ENCODE measurements around the gene WDR81.
A peak's percentile ranks its signal among the peaks of the same experiment; 100 is the strongest.
"Not testable (repeated sequence)": the region's sequence is repeated elsewhere in the genome, so short reads cannot be mapped to it uniquely, and the experiment has no call there.

Gene WDR81

DNA sequence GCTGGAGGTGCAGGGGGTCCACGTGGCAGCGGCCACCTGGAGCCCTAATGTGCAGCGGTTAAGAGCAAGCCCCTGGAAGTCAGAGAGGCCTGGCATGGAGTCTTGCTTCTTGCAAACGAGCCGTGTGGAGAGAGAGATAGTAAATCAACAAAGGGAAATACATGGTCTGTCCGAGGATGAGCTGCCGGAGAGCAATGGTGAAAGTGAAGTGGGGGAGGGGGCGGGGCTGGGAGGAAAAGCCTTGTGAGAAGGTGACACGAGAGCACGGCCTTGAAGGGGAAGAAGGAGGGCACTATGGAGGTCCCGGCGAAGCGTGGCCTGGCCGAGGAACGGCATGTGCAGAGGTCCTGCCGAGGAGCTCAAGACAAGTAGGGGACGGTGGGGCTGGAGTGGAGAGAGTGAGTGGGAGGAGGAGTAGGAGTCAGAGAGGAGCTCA lies 31.3 kb downstream of the WDR81 start:
- no peak for DNase-seq

DNA sequence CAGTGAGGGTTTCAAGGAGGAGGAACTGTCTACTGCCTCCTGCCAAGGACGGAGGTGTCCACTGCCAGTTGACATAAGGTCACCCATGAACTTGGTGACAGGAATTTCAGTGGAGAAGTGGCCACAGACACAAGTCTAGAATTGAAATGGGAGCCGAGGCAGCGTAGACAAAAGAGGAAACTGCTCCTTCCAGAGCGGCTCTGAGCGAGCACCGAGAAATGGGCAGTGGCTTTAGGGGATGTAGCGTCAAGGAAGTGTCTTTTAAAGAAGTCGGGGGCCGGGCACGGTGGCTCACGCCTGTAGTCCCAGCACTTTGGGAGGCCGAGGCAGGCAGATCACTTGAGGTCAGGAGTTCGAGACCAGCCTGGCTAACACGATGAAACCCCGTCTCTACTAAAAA lies 34.3 kb downstream of the WDR81 start:
- DNase-seq, result no peak

DNA sequence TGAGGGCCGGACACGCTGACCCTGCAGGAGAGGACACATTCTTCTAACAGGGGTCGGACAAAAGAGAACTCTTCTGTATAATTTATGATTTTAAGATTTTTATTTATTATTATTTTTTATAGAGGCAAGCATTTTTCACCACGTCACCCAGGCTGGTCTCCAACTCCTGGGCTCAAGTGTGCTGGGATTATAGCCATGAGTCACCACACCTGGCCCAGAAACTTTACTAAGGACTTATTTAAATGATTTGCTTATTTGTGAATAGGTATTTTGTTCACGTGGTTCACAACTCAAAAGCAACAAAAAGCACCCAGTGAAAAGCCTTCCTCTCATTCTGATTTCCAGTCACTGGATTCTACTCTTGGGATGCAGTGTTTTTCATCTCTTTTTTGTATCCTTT lies 35.0 kb downstream of the WDR81 start:
- no peak for DNase-seq

DNA sequence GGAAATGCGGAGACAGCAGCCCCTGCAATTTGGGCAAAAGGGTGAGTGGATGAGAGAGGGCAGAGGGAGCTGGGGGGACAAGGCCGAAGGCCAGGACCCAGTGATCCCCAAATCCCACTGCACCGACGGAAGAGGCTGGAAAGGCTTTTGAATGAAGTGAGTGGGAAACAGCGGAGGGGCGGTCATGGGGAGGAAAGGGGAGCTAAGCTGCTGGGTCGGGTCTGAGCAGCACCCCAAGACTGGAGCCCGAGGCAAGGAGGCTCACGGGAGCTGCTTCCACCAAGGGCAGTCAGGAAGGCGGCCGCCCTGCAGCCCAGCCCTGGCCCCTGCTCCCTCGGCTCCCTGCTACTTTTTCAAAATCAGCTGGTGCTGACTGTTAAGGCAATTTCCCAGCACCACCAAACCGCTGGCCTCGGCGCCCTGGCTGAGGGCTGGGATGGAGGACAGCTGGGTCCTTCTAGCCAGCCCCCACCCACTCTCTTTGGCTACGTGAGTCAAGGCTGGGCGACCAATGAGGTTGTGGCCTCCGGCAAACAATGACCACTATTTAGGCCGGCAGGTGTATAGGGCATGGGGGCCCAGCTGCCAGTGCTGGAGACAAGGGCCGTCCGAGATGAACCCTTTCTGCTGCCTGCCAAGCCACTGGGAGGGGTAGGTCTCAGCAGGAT lies 37.9 kb downstream of the WDR81 start:
- DNase-seq, result no peak

DNA sequence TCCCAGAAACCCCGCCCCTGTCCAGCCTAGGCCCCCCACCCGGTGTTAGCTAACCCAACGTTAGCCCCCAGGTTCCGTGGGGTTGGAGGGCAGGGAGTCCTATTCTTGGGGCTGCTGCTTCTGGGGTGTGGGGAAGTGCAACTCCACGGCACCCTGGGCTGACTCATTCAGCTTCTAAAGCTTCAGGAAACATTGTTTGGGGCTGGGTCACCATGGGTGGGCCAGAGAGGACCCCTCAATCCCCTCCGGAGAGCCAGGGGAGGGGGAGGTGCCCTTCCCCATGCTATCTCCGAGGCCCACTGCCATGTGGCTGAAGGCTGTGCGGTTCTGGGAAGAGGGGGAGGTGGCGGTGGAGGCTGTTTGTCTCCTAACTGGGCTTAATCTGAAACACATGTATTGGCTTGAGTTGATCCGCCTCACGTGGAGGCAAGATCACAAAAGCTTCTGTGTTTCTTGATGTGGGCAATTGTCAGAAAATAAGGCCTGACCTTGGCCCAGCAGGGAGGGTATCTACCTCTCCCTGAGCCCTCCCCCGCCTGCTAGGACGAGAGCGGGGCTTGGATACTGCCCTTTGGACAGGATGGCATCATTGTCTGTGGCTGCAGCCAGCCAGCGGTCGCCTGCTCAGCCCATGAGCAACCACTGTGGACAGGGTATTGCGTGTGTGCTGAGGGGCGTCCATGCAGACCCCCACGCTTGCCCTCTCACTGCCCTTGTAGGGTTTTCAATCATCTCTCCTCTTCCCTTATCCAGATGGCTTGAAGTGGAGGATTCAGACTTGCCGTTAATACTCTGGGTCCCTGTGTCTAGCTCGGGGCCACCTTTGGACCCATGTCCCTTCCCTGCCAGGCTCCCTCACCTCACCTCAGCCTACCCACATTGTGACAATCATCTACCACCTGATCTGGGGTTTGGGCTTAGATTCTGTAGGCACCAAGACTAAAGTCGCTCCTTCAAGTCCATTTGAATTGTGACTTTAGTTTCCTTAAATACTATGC lies 38.7 kb downstream of the WDR81 start:
- no peak for DNase-seq

DNA sequence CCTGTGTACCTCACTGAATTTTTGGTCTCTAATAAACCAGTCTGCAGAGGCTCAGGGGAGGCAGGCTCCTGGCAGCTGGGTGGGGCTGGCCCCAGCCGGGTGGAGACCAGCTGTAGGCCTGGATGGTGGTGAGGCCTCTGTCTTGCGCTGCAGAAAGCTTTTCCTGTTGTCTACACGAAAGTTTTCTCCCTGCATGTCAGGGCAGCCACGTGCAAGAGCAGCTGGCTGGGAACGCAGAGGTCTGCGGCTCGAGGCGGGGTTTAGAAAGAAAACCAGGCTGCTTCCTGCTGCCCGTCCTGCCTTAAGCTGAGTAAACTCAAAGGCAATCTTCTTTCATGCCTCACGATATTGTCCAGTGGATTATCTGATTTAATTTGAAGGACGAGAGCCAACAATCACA lies 39.8 kb downstream of the WDR81 start:
- DNase-seq, result peak; percentile 47

DNA sequence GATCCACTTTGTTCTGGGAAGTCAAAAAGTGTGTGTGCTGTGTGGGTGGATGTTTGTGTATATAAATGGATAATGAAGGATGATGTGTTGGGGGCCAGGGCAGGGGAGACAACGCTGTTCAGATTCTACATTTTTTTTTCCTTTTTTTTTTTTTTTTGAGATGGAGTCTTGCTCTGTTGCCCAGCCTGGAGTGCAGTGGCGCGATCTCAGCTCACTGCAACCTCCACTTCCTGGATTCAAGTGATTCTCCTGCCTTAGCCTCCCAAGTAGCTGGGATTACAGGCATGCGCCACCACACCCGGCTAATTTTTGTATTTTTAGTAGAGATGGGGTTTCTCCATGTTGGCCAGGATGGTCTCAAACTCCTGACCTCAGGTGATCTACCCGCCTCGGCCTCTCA lies 40.2 kb downstream of the WDR81 start:
- DNase-seq, result not testable (repeated sequence)

DNA sequence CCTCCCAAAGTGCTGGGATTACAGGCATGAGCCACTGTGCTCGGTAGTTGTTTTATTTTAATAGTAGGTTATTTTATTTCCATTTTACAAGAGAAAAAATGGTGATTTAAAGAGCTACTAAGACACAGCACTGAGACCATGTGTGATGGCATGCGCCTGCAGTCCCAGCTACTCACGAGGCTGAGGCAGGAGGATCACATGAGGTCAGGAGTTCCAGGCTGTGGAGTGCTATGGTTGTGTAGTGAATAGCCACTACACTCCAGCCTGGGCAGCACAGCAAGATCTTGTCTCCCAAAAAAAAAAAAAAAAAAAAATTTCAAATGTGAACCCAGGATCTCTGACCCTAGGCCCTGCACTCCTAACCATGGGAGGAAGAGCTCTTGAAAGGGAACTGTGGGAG lies 41.1 kb downstream of the WDR81 start:
- DNase-seq, result no peak

DNA sequence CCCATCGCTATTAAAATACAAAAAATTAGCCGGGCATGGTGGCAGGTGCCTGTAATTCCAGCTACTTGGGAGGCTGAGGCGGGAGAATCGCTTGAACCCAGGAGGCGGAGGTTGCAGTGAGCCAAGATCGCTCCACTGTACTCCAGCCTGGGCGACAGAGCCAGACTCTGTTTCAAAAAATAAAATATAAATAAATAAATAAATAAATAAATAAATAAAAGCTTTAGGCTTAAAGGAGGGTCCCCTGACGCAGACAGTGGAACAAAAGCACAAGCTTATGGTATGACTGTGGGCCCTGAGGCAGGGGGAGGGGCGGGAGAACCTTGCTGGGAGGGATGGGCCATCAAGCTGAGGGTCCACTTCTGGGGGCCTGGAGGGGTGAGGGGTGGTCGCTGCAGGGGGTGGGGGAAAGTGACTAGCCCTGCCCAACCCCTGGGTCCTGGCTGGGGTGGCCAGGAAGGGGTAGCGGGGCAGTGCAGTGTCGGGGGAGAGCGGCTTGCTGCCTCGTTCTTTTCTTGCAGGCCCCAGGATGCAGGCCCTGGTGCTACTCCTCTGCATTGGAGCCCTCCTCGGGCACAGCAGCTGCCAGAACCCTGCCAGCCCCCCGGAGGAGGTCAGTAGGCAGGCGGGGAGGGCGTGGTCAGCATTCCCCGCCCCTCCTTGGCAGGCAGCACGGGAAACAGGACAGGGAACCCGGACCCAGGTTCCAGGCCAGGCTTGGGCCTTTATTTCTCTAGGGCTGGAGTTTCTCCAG lies 42.1 kb downstream of the WDR81 start:
- no peak for DNase-seq

DNA sequence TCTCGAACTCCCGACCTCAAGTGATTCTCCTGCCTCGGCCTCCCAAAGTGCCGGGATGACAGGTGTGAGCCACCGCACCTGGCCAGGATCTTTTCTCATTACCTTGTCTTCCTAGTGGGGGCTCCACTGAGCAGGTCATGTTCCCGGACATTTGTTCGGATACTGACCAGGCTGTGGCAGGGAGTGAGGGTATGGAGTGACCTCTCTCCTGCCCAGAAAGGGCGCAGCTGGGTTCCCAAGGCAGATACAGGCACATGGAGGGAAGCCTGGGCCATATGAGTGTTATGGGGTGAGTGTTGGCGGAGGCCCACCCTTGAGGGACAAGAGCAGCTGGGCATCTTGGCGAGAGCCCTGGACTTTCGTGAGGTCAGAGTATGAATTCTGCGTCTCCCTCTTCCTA lies 42.9 kb downstream of the WDR81 start:
- DNase-seq, result no peak

DNA sequence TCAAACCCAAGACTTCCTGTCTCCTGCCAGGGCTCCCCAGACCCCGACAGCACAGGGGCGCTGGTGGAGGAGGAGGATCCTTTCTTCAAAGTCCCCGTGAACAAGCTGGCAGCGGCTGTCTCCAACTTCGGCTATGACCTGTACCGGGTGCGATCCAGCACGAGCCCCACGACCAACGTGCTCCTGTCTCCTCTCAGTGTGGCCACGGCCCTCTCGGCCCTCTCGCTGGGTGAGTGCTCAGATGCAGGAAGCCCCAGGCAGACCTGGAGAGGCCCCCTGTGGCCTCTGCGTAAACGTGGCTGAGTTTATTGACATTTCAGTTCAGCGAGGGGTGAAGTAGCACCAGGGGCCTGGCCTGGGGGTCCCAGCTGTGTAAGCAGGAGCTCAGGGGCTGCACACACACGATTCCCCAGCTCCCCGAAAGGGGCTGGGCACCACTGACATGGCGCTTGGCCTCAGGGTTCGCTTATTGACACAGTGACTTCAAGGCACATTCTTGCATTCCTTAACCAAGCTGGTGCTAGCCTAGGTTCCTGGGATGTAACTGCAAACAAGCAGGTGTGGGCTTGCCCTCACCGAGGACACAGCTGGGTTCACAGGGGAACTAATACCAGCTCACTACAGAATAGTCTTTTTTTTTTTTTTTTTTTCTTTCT lies 45.4 kb downstream of the WDR81 start:
- no peak for DNase-seq

DNA sequence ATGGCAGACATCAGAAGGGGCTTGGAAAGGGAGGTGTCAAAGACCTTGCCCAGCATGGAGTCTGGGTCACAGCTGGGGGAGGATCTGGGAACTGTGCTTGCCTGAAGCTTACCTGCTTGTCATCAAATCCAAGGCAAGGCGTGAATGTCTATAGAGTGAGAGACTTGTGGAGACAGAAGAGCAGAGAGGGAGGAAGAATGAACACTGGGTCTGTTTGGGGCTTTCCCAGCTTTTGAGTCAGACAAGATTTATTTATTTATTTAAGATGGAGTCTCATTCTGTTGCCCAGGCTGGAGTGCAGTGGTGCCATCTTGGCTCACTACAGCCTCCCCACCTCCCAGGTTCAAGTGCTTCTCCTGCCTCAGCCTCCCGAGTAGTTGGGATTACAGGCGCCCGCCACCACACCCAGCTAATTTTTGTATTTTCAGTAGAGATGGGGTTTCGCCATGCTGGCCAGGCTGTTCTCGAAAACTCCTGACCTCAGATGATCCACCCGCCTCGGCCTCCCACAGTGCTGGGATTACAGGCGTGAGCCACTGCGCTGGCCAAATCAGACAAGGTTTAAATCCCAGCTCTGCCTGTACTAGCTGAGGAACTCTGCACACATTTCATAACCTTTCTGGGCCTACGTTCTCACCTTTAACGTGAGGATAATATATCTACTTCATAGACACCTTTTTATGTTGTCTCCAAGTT lies 48.6 kb downstream of the WDR81 start:
- DNase-seq, result not testable (repeated sequence)

DNA sequence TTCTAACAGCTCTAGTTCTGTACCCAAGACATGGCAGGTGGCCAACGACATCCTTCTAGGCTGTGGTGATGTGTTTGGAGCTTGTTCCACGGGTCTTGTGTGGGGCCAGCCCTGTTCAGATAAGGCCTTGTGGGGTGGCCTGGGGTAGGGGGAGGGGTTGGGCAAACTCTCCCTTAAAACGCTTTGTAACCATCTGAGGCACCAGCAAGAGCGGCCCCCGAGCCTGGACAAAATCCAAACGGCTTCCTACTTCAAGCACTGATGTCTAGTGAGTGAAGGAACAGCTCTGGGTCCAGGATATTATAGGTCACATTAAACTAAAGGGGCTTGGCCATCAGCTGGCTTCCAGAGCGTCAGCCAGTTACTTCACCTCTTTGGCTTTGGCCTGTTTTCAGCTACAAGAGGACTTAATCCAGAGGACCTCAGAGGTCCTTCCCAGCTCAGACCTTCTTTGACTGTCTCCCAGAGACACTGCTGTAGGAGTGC lies 49.2 kb downstream of the WDR81 start:
- DNase-seq, result no peak

DNA sequence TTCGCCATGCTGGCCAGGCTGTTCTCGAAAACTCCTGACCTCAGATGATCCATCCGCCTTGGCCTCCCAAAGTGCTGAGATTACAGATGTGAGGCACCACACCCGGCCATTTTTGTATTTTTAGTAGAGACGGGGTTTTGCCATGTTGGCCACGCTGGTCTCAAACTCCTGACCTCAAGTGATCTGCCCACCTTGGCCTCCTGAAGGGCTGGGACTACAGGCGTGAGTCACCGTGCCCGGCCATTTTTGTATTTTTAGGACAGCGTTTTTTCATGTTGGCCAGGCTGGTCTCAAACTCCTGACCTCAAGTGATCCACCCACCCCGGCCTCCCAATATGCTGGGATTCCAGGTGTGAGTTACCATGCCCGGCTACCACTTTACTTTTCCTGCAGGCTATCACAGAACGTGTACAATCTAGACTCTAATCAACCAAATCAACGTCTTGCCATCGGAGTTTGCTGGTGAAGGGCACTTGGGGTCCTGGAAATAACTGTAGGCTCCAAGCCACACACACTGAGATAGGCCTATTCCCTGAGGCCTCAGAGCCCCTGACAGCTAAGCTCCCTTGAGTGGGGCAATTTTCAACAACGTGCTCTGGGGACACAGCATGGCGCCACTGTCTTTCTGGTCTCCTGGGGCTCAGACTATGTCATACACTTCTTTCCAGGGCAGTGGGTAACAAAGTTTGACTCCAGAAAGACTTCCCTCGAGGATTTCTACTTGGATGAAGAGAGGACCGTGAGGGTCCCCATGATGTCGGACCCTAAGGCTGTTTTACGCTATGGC lies 50.1 kb downstream of the WDR81 start:
- no peak for DNase-seq

DNA sequence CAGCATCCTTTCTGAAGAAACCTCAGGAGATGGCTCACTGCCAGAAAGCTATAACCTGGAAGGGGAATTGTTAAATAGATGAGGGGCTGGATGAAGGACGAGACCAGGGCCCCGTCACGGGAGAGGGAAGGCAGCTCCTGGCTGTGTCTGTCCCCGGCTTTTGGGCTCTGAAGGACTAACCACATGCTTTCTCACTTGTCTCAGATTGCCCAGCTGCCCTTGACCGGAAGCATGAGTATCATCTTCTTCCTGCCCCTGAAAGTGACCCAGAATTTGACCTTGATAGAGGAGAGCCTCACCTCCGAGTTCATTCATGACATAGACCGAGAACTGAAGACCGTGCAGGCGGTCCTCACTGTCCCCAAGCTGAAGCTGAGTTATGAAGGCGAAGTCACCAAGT lies 51.8 kb downstream of the WDR81 start:
- DNase-seq, result no peak

DNA sequence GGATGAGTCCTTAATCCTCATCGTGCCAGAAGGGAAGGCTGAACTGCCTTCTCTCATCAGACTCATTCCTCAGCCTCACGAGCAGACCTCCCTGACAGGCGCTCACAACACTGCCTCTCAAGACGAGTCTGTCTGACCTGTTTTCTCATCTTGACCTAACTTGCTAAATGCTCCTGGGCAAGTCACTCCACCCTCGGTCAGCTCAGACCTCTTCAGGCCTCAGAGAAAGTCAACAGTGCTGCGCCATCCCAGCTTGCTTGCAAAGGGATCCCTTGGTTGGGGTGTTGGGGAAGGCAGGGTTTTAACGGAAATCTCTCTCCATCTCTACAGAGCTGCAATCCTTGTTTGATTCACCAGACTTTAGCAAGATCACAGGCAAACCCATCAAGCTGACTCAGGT lies 52.4 kb downstream of the WDR81 start:
- no peak for DNase-seq

DNA sequence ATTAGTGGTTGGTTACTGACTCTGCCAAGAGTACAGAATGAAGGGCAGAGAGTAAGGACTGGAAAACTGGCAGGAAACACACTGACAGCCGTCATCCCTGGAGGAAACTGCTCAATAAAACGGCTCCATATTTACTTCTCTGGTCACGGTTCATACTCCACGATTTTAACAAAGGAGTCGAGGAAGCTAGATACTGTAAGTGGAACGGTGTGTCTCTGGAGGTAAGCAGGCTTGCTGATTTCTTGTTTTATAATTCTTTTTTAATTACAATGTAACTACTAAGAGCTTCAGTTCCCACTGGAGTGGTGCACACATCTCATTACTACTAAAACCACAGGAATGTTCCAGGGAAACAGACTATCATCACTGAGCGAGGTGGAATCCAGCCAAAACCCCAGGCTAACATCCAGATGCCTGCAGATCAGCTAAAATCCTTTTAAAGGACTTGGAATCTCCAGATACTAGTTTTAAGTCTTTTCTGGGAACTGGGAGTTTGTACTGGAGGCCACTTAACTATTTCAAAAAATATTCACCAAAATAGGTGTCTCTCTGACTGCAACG lies 55.1 kb downstream of the WDR81 start:
- DNase-seq, result no peak

DNA sequence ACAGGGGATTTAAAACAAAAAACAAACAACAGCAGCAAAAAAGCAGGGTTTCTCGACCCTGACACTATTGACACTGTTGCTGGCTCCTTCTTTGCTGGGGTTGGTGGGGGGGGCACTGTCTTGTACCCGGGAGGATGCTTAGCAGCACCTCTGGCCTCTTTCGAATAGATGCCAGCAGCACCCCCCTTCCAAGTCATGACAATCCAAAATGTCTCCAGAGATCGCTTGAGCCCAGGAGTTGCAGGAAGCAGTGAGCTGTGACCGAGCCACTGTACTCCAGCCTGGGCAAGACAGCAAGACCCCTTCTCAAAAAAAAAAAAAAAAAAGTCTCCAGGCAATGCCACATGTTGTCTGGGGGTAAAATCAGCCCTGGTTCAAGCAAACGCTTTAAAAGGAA lies 57.7 kb downstream of the WDR81 start:
- DNase-seq, result no peak

DNA sequence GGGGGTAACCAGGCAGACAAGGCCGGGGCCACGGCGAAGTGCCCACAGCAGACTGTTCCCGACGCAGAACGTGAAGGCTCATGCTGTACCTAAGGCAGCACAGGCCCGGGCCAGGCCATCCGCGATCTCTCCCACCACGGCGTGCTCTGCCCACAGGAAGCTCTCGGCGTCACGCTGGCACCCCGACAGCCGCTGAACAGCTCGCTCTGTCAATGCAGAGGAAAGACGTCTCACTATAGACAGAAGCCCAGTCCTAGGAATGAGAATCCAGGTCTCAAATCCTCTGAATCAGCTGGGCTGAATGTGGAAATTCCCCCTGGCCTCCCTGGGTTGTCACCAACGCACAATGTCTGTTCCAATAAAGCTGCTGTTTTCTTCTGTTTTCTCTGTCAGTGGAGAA lies 58.8 kb downstream of the WDR81 start:
- no peak for DNase-seq

DNA sequence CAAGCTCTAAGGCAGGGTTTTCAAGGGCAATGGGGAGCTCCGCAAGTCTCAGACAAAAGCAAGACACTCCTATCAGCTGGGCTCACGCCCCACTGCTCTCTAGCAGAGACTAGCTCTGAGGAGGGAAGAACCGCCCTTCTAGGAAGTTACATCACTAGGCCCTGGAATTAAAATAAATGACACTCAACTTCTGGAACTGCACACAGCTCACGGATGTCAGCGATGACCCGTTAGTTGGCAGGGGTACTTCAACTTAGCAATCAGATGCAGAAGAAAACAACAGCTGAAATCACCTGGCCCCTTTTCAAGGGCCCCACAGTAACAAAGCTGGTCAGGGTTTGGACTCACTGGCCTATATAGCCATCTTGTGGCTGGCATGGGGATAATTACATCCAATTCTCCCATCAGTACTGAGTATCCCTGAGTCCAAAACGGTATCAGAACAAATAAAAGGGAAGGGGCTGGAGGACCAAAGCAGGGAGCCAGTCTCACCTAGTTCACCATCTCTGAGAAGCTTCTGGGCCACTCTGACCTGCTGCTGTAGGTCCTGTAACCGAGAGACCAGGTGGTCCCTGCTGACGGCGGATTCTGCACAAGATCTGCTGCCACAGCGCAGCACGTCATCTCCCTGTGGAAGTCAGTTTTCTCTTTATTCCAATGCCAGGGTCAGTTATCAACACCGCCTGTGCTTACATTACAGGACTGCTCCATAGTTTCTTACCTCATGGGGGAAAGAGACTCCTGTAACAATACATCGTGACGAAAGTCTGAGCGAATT lies 59.5 kb downstream of the WDR81 start:
- no peak for DNase-seq
